Coronary artery (tissue), 2 donors: ENCODE data around the gene SH2D2A.

Source experiments
- DNase-seq: peaks from one replicate; pipeline ENCODE4 v3.0.0-alpha.2; 2017; ENCODE audit warnings: low spot score
- H3K27ac ChIP-seq, 2 donors: fragments of 200-600 bp; sonication (generic); one replicate each; pipeline ENCODE4 v1.5.1; 2016 to 2019
- H3K4me3 ChIP-seq: fragments of 200-600 bp; sonication (generic); 2 replicates; pipeline ENCODE4 v1.5.1; 2016; ENCODE audit warnings: mild to moderate bottlenecking, moderate library complexity
- CTCF ChIP-seq: fragments of 200-600 bp; sonication (generic); IDR thresholded peaks from one replicate; pipeline ENCODE4 v1.5.1; 2019; ENCODE audit warnings: antibody characterized with exemption

SH2D2A gene

GRCh38 chr1:156816561-156817328, at the start of gene SH2D2A:
Gene SH2D2A, minus strand, starts transcription at chr1:156816848. Its CDS starts 140 bp downstream, at chr1:156816708.
- peak within 1 kb of the TSS in 1 of 2 donors; percentile 83 for H3K27ac ChIP-seq
- peak within 1 kb of the TSS; percentile 51 for H3K4me3 ChIP-seq
- DNase-seq, result no peak
- TF ChIP-seq CTCF, result no peak

DNA sequence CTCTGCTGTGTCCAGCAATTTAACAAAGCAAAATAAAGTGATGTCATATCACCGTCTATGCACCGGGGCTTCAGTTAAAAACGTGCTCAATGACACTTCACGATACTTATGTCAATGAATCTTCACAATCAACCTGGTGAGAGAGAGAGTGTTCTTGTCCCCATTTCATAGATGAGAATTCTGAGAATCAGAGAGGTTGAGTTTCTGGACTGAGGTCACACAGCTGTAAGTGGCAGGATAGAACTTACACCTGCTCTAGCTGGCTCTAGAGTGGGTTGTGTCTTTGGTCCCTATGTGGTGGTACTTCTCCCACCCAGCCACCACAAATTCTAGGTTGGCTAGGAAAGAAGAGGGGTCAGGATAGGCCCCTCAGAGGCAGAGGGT, 49.2 kb upstream of the SH2D2A start:
- Histone ChIP-seq H3K4me3 (no peak overlapping the region), H3K27ac (no peak overlapping the region)
- no peak for DNase-seq
- no peak for TF ChIP-seq CTCF

DNA sequence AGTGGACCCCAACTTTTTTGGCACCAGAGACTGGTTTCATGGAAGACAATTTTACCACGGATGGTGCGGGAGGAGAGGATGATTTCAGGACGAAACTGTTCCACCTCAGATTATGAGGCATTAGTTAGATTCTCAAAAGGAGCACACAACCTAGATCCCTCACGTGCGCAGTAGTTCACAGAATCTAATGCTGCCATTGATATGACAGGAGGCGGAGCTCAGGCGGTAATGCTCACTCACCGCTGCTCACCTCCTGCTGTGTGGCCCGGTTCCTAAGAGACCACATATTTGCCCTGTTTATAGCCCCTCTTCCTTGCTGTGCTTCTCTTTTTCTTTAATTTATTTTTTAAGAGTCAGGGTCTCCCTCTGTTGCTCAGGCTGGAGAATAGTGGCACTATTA, 48.6 kb upstream of the SH2D2A start:
- Histone ChIP-seq H3K4me3 (no peak overlapping the region), H3K27ac (no peak overlapping the region)
- no peak for DNase-seq
- no peak for TF ChIP-seq CTCF

DNA sequence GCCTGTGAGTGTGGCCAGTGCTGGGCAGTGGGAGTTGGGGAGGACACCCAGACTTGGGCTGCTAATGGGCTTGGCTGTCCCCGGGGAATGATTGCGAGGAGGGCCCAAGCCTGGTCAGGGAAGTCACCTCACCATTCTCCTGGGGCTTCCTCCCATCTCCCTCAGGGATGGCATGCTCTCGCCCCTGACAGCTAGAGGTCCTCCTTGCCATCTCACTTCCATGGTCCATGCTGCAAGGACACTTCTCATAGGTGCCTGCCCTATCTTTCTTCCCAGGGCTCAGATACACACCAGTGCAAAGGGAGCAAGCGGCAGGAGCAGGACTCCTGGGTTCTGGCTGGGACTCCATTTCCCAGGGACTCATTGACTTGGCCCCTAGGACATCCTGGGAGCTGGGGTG, 48.1 kb upstream of the SH2D2A start:
- TF ChIP-seq CTCF, result no peak
- DNase-seq, result no peak
- Histone ChIP-seq H3K4me3 (no peak overlapping the region), H3K27ac (no peak overlapping the region)

DNA sequence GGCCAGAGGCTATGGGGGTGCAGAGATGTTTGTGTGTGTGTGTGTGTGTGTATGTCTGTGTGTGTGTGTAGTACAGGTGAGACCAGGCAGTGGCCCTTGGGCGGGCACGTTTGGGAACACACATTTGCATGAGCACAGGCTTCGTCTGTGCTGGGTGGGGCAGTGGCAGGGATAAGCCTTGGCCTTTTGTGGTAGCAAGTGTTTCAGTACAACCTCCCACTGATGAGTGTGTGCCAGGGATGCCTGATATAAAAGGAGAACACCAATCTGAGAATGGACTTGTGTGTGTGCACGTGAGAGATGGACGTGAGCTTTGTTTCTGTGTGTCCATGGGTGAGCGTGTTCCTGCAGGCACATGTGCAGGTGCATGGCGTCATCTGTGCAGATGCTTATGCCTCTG, 47.0 kb upstream of the SH2D2A start:
- DNase-seq, result no peak
- TF ChIP-seq CTCF, result no peak
- no peak overlapping the region for H3K4me3 ChIP-seq
- H3K27ac ChIP-seq, result no peak overlapping the region

- Histone ChIP-seq H3K27ac (no peak overlapping the region), H3K4me3 (no peak overlapping the region)
- no peak for DNase-seq
- TF ChIP-seq CTCF, result no peak
Observed at GRCh38 chr1:156862997-156863599, 46.5 kb upstream of the SH2D2A start.

DNA sequence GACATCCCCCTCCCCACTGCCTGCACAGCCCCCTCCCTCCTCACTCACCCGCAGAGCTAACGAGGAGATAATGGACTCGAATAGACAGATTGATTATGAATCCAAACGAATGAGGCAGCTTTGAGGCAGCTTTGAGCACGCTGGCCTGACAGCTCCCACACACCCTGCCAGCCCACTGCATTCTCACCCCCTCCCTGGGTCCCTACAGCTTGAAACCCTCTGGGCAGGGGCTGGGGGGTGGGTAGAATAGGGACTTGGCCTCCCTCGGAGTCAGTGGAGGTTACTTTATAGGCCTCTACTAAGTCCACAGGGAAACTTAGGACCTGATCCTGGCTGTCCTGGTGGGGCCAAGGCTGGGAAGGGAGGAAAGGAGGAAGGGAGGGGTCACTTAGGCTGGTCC, 45.9 kb upstream of the SH2D2A start:
- no peak for DNase-seq
- Histone ChIP-seq H3K27ac (no peak overlapping the region), H3K4me3 (no peak overlapping the region)
- no peak for TF ChIP-seq CTCF
